MM.1S (cell line): ENCODE data around the gene PTGDS.

Experiments used
- DNase-seq: peaks from one replicate; pipeline ENCODE4 v3.0.0-alpha.2; 2015
- H2AFZ ChIP-seq: fragments of 300-600 bp; sonication (generic); 2 replicates; pipeline ENCODE4 v1.6.0; 2016; ENCODE audit warnings: antibody characterized with exemption, low read length
- H3F3A ChIP-seq: fragments of 300-600 bp; sonication (generic); 2 replicates; pipeline ENCODE4 v1.6.1; 2016; ENCODE audit warnings: mild to moderate bottlenecking, antibody characterized with exemption, low read length, moderate library complexity, mixed read lengths; ENCODE audit not compliant: insufficient read depth
- H3K27ac ChIP-seq: fragments of 300-600 bp; sonication (generic); 2 replicates; pipeline ENCODE4 v1.5.1; 2016; ENCODE audit warnings: mild to moderate bottlenecking, low read length
- H3K27me3 ChIP-seq: fragments of 300-600 bp; sonication (generic); replicated peaks from 2 replicates; pipeline ENCODE4 v1.6.0; 2016; ENCODE audit warnings: low read length; ENCODE audit not compliant: insufficient read depth
- H3K36me3 ChIP-seq: fragments of 300-600 bp; sonication (generic); replicated peaks from 2 replicates; pipeline ENCODE4 v1.6.1; 2016; ENCODE audit warnings: mild to moderate bottlenecking, low read length, mixed read lengths; ENCODE audit not compliant: insufficient read depth
- H3K4me1 ChIP-seq: fragments of 300-600 bp; sonication (generic); 2 replicates; pipeline ENCODE4 v1.6.1; 2016; ENCODE audit warnings: low read length, mixed read lengths
- H3K4me2 ChIP-seq: fragments of 300-600 bp; sonication (generic); 2 replicates; pipeline ENCODE4 v1.6.0; 2016; ENCODE audit warnings: low read depth, low read length
- H3K4me3 ChIP-seq: fragments of 300-600 bp; sonication (generic); 2 replicates; pipeline ENCODE4 v1.5.1; 2016; ENCODE audit warnings: low read length, mixed read lengths
- H3K79me2 ChIP-seq: fragments of 300-600 bp; sonication (generic); 2 replicates; pipeline ENCODE4 v1.6.1; 2016; ENCODE audit warnings: mixed run types, low read length, mixed read lengths
- H3K9ac ChIP-seq: fragments of 300-600 bp; sonication (generic); 2 replicates; pipeline ENCODE4 v1.6.1; 2016; ENCODE audit warnings: low read length, mixed read lengths
- H3K9me2 ChIP-seq: fragments of 300-600 bp; sonication (generic); replicated peaks from 2 replicates; pipeline ENCODE4 v1.6.1; 2016; ENCODE audit warnings: mild to moderate bottlenecking, low read length, mixed read lengths; ENCODE audit not compliant: insufficient read depth
- H3K9me3 ChIP-seq: fragments of 300-600 bp; sonication (generic); replicated peaks from 2 replicates; pipeline ENCODE4 v1.6.1; 2016; ENCODE audit warnings: mild to moderate bottlenecking, low read length, mixed read lengths; ENCODE audit not compliant: insufficient read depth
- H4K20me1 ChIP-seq: fragments of 300-600 bp; sonication (generic); 2 replicates; pipeline ENCODE4 v1.6.1; 2016; ENCODE audit warnings: mild to moderate bottlenecking, low read length, moderate library complexity, mixed read lengths; ENCODE audit not compliant: insufficient read depth
- CTCF ChIP-seq: fragments of 300-600 bp; sonication (generic); IDR thresholded peaks from 2 replicates; pipeline ENCODE4 v1.5.1; 2016; ENCODE audit warnings: antibody characterized with exemption, low read length, mixed read lengths
- EZH2 ChIP-seq: fragments of 300-600 bp; sonication (generic); optimal IDR thresholded peaks from 2 replicates; pipeline ENCODE3; 2017; ENCODE audit warnings: low read depth, mild to moderate bottlenecking, antibody characterized with exemption, low read length, mixed read lengths
- EZH2phosphoT487 ChIP-seq: fragments of 300-600 bp; sonication (generic); IDR thresholded peaks from 2 replicates; pipeline ENCODE4 v1.6.1; 2018; ENCODE audit warnings: antibody characterized with exemption, low read length

The PTGDS gene

GRCh38 chr9:136994180-136994887 lies 17.0 kb downstream of the PTGDS start:
- no peaks in the 10 kb centered on the region for H3K79me2 ChIP-seq
- no peak overlapping the region for H3K4me3 ChIP-seq
- H3K9me3 ChIP-seq = no peaks in the 10 kb centered on the region
- no peak for TF ChIP-seq EZH2phosphoT487
- no peak for TF ChIP-seq EZH2
- no peak for TF ChIP-seq CTCF
- H3K27me3 ChIP-seq = peaks cover 45% of the 10 kb centered on the region
- no peak overlapping the region for H3K4me2 ChIP-seq
- no peaks in the 10 kb centered on the region for H3K4me1 ChIP-seq
- H3K9ac ChIP-seq = no peak overlapping the region
- H3F3A ChIP-seq = no peaks in the 10 kb centered on the region; the same call in 1 of the 2 replicates
- no peaks in the 10 kb centered on the region for H4K20me1 ChIP-seq
- no peak for DNase-seq
- H3K36me3 ChIP-seq = no peaks in the 10 kb centered on the region
- no peak overlapping the region for H3K27ac ChIP-seq
- no peaks in the 10 kb centered on the region for H3K9me2 ChIP-seq
- no peak overlapping the region for H2AFZ ChIP-seq

- TF ChIP-seq EZH2 = no peak
- TF ChIP-seq CTCF = no peak
- H3K4me1 ChIP-seq = no peaks in the 10 kb centered on the region
Measured at GRCh38 chr9:136994888-136995230, 17.6 kb downstream of the PTGDS start.

GRCh38 chr9:136995362-136995761 lies 18.1 kb downstream of the PTGDS start:
- no peaks in the 10 kb centered on the region for H3K4me1 ChIP-seq

More at GRCh38 chr9:136994888-136995230, 17.6 kb downstream of the PTGDS start:
- H3F3A ChIP-seq = no peaks in the 10 kb centered on the region; the same call in none of the 2 replicates
- no peak overlapping the region for H3K27ac ChIP-seq
- H2AFZ ChIP-seq = no peak overlapping the region
- H3K9me2 ChIP-seq = no peaks in the 10 kb centered on the region
- no peak for DNase-seq
- H3K36me3 ChIP-seq = no peaks in the 10 kb centered on the region
- H3K27me3 ChIP-seq = peaks cover 40% of the 10 kb centered on the region
- no peak overlapping the region for H3K9ac ChIP-seq
- H3K4me3 ChIP-seq = no peak overlapping the region
- H4K20me1 ChIP-seq = no peaks in the 10 kb centered on the region
- no peaks in the 10 kb centered on the region for H3K79me2 ChIP-seq
- H3K9me3 ChIP-seq = no peaks in the 10 kb centered on the region
- H3K4me2 ChIP-seq = no peak overlapping the region

More at GRCh38 chr9:136995362-136995761, 18.1 kb downstream of the PTGDS start:
- no peak overlapping the region for H3K4me3 ChIP-seq
- H3K27me3 ChIP-seq = peaks cover 34% of the 10 kb centered on the region
- TF ChIP-seq EZH2phosphoT487 = no peak
- no peak for TF ChIP-seq EZH2
- TF ChIP-seq CTCF = no peak
- H3K9me3 ChIP-seq = no peaks in the 10 kb centered on the region
- peaks cover under 1% of the 10 kb centered on the region for H3F3A ChIP-seq
- no peak overlapping the region for H3K9ac ChIP-seq
- no peaks in the 10 kb centered on the region for H3K36me3 ChIP-seq
- no peak overlapping the region for H3K27ac ChIP-seq
- H4K20me1 ChIP-seq = no peaks in the 10 kb centered on the region
- no peak overlapping the region for H2AFZ ChIP-seq
- H3K9me2 ChIP-seq = no peaks in the 10 kb centered on the region
- H3K4me2 ChIP-seq = no peak overlapping the region
- H3K79me2 ChIP-seq = no peaks in the 10 kb centered on the region
- DNase-seq = no peak
